ENCODE data around the gene ABHD5.

ABHD5 gene

DNA sequence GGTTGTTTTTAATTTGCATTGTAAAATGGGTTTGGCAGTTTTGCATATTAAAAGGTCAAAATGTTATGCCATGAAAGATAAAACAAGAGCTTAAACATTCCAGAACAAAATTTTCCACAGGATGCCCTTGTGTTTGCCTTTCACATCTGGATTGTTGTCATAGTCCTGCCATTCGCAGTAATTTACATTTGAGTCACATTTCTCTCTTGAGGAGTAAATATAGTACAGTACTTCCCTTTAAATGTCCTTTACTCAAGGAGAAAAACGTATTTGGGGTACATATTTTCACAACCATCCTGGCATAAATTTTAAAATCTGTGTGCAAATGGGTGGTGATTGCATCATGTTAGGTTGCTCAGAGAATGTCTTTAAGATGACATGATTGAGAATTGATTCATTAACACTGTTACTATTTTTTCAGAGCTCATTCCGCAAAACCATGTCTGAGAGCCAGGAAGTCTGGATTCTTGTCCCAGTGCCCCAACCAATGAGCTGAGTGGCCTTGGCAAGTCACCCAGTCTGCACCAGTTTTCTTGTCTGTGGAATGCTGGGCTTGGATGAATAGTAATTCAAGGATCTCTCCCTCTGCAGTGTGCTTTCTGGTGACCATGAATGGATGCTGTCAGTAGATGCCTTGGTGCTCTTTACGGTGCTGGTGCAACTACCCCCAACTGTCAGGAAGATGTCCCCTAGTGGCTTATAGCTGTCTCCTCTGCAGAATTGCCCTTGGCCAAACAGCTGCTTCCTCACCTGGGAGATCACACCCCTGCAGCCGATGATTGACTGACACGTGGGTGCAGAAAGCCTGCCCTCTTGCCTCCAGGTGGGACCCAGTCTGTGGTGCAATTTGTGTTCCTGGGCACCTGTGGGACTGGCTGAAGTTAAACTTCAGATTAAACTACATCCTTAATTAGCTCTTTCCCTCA lies 43.0 kb downstream of the ABHD5 start:
- POLR2A ChIA-PET: interaction anchor here (0.6 kb wide), 1 partner anchor 34 kb away, joined by 3 read pairs; no protein-coding TSS in a partner anchor
- peak overlapping the region; percentile 6; the same call in 1 of the 2 replicates for H3K4me3 ChIP-seq (ENCODE audit: low read depth, low read length)
- TF ChIP-seq, protein P1, sequence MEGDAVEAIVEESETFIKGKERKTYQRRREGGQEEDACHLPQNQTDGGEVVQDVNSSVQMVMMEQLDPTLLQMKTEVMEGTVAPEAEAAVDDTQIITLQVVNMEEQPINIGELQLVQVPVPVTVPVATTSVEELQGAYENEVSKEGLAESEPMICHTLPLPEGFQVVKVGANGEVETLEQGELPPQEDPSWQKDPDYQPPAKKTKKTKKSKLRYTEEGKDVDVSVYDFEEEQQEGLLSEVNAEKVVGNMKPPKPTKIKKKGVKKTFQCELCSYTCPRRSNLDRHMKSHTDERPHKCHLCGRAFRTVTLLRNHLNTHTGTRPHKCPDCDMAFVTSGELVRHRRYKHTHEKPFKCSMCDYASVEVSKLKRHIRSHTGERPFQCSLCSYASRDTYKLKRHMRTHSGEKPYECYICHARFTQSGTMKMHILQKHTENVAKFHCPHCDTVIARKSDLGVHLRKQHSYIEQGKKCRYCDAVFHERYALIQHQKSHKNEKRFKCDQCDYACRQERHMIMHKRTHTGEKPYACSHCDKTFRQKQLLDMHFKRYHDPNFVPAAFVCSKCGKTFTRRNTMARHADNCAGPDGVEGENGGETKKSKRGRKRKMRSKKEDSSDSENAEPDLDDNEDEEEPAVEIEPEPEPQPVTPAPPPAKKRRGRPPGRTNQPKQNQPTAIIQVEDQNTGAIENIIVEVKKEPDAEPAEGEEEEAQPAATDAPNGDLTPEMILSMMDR (IDR thresholded peaks at IDR 0.05; ENCODE audit: insufficient read depth, low read length, missing control alignments): no peak
- peak; percentile 87 for DNase-seq (ENCODE audit: low read depth, low spot score)
- CTCF ChIA-PET: interaction anchor here (0.7 to 2.2 kb wide), 6 partner anchors 8 to 465 kb away, joined by 3 to 5 read pairs (median 4); no protein-coding TSS in a partner anchor

DNA sequence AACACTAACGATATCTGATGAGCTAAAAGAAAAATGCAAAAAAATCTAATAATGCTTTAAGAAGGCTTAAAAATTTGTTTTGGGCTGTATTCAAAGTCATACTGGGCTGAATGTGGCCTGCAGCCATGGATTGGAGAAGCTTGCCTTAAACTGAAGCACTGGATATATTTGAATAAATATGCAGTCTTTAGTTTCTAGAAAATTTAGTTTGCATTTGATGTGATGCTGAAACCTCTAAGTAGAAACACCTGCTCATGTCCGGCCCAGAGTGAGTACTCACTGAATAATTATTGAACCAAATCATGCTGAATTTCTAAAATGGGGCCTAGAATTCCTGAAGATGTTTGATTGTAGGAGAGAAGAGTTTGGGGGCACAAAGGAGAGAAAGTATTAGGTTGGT lies 43.9 kb downstream of the ABHD5 start:
- H3K4me3 ChIP-seq (ENCODE audit: low read depth, low read length): no peak overlapping the region
- no peak for DNase-seq (ENCODE audit: low read depth, low spot score)
- ChIA-PET POLR2A (no interaction called here), CTCF (interaction anchor here (0.7 to 2.2 kb wide), 6 partner anchors 9 to 462 kb away, joined by 3 to 5 read pairs (median 3); no protein-coding TSS in a partner anchor)
- TF ChIP-seq, protein P1 (IDR thresholded peaks at IDR 0.05; ENCODE audit: insufficient read depth, low read length, missing control alignments): no peak

GRCh38 chr3:43735618-43736017 lies 44.9 kb downstream of the ABHD5 start:
- POLR2A ChIA-PET: no interaction called here
- TF ChIP-seq, protein P1 (IDR thresholded peaks at IDR 0.05; ENCODE audit: insufficient read depth, low read length, missing control alignments): no peak
- CTCF ChIA-PET: interaction anchor here (1.1 to 1.2 kb wide), 2 partner anchors 10 to 193 kb away, joined by 3 read pairs; no protein-coding TSS in a partner anchor
- H3K4me3 ChIP-seq (ENCODE audit: low read depth, low read length): no peak overlapping the region
- DNase-seq (ENCODE audit: low read depth, low spot score): no peak

GRCh38 chr3:43736558-43737440 lies 46.1 kb downstream of the ABHD5 start:
- ChIA-PET CTCF (interaction anchor here (0.9 to 1.1 kb wide), 5 partner anchors 9 to 957 kb away, joined by 3 to 6 read pairs (median 3); no protein-coding TSS in a partner anchor), POLR2A (no interaction called here)
- no peak for DNase-seq (ENCODE audit: low read depth, low spot score)
- H3K4me3 ChIP-seq (ENCODE audit: low read depth, low read length): no peak overlapping the region
- TF ChIP-seq, protein P1 (IDR thresholded peaks at IDR 0.05; ENCODE audit: insufficient read depth, low read length, missing control alignments): no peak

- DNase-seq (ENCODE audit: low read depth, low spot score): no peak
- TF ChIP-seq, protein P1 (IDR thresholded peaks at IDR 0.05; ENCODE audit: insufficient read depth, low read length, missing control alignments): no peak
Measured at GRCh38 chr3:43738305-43738704, 47.6 kb downstream of the ABHD5 start.

More at GRCh38 chr3:43738305-43738704, 47.6 kb downstream of the ABHD5 start:
- CTCF ChIA-PET: interaction anchor here (0.8 to 1.8 kb wide), 3 partner anchors 10 to 515 kb away, joined by 4 to 8 read pairs (median 5); no protein-coding TSS in a partner anchor
- POLR2A ChIA-PET: no interaction called here
- no peak overlapping the region for H3K4me3 ChIP-seq (ENCODE audit: low read depth, low read length)
